Stimulated activated CD4-positive, alpha-beta T cell treated with anti-CD3 and anti-CD28 coated beads, Interleukin-12 subunit alpha, Interleukin-12 subunit beta, amount 100 ng/mL, for 4 hours (primary cell): ENCODE data around the gene DAZL.
"Not testable (repeated sequence)": the region's sequence is repeated elsewhere in the genome, so short reads cannot be mapped to it uniquely, and the experiment has no call there.

Source experiments
- DNase-seq: peaks from one replicate; pipeline ENCODE4 v3.0.0-alpha.2; 2020

DAZL gene, protein sequence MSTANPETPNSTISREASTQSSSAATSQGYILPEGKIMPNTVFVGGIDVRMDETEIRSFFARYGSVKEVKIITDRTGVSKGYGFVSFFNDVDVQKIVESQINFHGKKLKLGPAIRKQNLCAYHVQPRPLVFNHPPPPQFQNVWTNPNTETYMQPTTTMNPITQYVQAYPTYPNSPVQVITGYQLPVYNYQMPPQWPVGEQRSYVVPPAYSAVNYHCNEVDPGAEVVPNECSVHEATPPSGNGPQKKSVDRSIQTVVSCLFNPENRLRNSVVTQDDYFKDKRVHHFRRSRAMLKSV

DNA sequence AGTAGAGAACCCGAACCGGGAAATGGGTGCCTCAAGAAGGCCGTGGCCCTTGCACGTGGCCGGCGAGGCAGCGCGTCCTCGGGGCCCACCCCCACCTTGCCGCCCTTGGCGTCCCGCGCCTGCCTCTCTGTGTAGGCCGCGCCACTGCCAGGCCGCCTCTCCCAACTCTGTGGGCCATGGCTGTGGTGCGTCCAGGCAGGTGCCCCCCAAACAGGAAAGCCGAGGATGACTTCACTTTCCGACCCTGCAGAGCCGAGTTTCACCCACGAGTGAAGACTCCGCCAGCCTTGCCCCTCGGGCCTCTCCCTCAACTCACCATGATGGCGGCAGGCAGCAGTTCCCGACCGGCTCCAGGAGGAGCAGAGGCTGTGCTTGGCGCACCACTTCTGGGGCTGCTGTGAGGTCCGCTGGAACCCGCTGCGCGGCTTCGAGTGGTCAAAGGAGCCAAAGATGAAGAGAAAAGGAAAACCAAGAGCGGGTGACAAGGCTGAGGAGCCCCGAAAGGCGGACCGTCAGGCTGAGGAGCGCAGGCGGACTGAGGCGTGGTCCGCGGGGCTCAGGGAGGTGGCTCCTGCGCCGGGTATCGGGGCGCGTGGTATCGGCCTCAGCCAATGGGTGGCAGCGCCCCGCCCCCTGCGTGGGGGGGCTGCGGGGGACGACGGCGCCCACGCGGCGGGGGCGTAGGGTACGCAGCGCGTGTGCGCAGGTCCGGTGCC, at the start of gene DAZL:
TSS of gene DAZL (minus strand) at position 537 of the 716 bp plus-strand sequence. CDS start at position 319, 218 bp downstream.
- no peak for DNase-seq

DNA sequence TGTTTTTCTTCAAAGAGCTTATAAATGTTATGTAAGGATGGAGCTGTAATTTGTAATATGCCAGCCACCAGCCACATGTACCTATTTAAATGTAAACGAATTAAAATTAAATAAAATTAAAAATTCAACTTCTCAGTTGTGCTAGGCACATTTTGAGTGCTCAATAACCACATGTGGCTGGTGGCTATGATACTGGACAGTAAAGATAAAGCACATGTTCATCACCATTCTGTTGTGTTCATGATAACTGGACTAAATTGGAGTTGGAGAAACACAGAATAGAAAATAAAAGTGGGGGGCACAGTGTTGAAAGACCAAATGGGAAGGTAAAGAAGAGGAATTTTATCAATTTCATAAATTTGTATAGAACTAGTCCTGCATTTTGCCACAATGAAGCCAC, 49.8 kb upstream of the DAZL start:
- no peak for DNase-seq

DNA sequence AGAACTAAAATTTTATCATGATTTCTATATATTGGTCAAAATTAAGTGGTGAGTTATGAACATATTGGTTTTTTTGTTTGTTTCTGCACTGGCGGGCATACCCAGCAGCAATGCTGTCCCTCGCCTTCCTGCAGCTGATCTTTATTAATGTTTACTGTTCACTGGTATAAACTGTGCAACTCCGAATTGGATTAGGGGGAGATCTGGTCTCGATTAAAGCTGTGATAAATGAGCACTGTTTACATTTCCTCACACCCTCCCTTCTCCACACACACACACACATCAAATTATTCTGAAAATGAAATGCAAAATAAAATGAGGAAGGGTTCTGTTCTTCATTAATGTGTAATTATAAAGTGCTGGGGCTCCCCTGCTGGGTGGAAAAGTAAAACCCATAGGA, 48.5 kb upstream of the DAZL start:
- DNase-seq: no peak

DNA sequence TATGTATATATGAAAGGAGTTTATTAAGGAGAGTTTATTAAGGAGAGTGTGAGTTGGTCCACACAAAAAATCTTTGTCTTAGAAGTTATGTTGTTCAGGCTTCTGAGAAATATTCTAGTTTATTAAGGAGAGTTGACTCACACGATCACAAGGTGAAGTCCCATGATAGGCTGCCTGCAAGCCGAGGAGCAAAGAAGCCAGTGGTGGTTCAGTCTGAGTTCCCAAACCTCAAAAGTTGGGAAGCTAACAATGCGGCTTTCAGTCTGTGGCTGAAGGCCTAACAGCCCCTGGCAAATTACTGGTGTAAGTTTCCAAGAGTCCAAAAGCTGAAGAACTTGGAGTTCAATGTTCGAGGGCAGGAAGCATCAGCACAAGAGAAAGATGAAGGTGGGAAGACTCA, 42.4 kb upstream of the DAZL start:
- no peak for DNase-seq

DNA sequence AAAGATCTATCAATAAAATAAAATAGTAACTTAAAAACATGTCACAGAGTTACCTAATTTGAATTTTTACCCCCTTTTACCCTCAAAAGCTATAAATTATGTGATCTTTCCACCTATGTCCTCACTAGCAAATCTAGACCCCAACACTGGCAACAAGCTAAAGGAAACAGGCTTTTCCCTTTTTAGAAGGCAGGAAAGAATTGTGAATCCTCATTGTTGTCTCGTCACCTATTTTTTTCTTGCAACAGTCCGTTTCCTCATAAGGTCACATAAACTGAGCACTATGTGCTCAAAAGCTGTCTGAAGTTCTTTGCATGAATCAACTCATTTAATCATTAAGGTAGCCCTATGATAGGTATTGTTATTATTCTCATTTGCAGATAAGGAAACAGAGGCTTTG, 34.6 kb upstream of the DAZL start:
- DNase-seq: no peak

DNA sequence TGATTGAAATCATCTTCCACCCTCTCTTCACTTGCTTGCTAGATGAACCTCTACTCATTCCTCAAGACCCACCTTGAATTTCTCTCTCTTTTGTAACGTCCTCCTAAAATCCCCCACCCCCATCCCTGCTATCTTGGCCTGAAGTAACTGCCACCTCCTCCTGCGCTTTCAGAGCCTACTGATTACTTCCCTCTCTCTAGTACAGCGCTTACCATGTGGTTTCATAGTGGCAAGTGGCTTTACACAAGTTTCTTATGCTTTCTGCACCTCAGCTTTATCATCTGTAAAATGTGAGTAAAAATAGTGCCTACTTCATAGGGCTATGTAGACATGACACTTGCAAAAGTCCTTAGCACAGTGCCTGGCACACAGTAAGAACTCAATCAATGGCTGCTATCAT, 28.7 kb upstream of the DAZL start:
- DNase-seq: no peak

DNA sequence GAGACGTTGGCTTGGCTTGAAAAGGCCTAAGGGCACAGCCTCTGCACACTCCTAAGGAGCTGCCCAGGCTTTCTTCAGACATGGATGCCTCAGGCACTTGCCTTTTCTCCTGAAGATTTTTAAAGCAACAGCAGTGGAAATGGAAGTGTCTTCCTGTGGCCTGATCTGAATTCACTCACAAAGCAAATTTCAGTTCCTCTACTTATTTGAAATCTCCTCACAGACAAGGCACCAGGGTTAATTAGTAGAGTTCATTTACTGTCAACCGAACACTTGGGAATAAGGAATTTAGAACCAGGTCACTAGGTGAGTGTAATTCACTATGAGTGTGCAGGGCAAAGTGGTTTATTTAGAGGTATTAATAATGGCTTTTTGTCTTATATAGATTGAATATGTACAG, 27.2 kb upstream of the DAZL start:
- DNase-seq: no peak

DNA sequence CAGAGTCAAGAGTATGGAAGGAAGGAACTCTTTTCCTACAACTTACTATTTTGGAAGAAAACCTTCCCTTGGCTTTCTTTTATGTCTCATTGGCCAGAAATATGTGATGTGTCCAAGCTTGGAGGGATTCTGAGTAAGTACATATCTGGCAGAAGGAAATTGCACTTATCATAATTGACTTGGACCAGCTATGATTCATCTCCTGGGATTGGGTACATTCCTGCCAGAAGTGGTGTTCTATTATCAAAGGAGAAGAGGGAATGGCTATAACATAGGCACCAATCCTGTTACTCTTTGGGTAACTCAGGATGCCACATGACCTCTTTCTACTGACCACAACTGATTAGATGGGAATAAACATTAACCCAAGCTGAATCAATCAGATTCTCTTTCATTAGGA, 13.5 kb upstream of the DAZL start:
- no peak for DNase-seq

DNA sequence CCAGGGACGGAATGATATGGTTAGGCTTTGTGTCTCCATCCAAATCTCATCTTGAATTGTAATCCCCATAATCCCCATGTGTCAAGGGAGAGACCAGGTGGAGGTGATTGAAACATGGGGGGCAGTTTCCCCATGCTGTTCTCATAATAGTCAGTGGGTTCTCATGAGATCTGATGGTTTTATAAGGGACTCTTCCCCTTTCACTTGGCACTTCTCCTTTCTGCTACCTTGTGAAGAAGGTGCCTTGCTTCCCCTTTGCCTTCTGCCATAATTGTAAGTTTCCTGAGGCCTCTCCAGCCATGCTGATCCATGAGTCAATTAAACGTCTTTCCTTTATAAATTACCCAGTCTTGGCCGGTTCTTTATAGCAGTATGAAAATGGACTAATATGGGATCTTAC, 11.9 kb upstream of the DAZL start:
- not testable (repeated sequence) for DNase-seq

DNA sequence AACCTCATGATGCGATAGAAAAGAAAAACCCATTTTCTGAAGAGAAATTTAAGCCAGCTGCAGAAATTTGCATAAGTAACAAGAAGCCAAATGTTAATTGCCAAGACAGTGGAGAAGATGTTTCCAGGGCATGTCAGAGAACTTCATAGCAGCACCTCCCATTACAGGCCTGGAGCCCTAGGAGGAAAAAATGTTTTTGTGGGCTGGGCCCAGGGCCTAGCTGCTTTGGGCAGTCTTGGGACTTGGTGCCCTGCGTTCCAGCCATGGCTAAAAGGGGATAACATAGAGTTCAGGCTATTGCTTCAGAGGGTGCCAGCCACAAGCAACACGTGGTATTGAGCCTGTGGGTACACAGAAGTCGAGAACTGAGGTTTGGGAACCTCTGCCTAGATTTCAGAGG, 10.9 kb upstream of the DAZL start:
- no peak for DNase-seq

DNA sequence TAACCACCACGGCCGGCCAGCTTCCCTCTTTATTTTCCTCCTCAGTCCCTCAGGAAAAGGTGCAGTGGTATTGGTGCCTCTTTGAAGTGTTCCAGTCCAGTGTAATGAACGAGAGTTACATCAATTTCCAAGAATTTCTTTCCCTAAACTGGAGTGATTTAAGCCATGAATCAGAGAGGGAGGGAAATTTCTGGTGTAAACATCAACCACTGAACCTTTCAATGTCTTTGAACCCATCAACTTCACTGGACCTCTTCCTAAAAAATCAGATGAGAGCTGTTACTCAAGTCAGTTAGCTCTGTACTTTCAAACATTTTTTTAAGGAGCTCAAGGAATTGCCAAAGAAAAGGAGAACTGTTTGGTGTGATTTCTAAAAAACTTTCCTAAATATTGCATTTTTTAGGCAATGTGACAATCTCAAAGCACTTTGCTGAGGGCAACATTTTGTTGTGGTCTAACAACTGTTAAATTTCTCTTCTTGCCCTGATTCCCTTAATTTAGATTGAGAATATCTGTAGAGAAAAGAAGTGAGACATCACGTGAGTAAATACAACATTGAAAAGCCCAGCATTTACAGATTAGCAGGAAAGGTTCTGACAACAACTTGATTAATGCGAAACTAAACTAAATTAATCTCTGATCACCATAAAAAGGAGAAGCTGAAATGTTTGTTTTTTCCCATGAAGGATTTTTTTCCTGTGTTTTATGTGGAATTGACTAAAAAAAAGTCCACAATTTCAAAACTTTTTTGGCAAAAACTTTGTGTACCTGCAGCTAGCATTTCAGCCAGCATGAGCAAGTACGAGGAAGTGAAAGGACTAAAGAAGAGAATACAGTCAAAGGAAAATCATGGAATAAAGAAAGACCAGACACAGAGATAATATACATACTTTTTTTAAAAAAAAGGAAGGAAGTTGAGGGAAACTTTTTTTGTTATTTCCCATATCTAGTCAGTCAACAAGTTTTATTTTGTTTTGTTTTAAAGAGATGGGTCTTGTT, 9.1 kb upstream of the DAZL start:
- DNase-seq: no peak

DNA sequence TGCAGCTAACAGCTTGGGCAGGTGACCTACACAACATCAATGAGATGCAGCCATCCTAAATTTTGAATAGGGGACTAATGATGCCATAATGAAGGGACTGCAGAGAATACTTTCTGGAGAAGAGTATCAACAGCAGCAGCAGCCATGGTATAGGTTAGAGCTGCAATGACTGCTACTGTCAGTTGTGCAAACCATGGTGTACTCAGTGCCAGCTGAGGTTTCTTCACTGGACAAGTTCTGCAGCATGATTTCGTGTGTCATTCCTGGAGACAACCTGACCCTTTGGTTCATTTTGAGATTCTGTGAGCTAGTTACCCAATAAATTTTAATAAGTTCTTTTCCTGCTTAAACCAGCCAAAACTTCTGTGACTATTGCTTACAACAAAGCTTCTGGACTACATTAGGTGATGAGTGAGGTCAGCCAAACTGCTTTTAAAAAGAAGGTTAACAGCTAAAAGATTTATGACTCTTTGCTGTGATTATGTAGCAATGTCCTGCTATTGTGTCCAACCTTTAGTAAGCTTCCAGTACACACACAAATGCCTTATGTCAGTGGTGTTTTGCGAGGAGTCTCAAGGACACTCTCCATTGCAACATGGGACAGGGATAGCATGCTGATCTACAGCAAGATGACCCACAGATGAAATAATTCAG, 4.8 kb upstream of the DAZL start:
- DNase-seq: no peak

DNA sequence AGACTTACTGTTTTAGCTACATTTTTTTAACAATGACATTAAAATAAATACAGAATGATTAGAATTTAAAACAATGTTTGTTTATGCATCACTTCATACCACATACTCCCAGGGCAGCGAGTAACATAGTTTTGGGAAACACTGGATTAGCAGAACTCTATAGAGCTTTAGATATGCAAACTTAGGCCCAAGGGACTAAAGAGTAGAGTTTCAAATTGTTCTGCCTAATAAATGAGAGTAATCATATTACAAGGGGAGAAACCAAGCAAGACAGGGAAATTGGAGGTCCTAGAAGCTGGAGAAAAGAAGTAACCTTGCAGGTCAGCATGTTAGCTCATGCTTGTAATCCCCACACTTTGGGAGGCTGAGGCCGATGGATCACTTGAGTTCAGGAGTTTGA, 3.6 kb upstream of the DAZL start:
- DNase-seq: no peak

DNA sequence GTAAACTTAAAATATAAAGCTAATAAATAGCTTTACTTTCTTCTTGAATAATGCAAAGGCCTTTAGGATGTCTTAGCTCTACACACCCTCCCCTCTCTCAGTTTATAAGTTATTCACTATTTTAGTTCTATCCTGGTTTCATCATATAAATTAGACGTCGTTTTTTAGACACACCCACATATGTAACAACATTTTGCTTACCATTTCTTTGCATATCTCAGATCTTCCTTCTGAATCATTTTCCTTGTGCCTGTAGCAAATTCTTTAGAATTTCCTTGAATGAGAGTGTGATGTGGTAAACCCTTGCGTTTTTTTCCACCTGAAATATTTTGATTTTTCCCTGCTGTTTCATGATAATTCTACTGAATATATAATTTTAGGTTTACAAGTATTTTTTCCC, 2.5 kb upstream of the DAZL start:
- no peak for DNase-seq

DNA sequence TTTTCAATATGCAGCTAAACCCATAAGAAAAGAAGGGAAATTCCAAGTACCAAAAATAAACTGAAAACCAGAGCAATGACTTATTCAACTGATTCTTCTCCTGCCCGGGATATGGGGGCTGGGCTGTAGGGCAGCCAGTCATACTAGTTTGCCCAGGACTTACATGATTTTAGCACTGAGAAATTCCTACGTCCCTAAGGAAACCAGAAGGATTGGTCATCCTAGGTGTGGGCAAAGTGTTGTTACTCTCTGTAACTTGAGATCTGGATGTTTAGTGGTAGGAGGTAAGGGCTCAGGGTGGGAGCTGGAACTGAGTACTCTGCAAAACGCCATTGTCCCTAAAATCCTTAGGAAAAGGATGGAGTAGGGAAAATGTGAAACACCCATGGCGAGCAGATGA, 1.2 kb upstream of the DAZL start:
- DNase-seq: no peak

DNA sequence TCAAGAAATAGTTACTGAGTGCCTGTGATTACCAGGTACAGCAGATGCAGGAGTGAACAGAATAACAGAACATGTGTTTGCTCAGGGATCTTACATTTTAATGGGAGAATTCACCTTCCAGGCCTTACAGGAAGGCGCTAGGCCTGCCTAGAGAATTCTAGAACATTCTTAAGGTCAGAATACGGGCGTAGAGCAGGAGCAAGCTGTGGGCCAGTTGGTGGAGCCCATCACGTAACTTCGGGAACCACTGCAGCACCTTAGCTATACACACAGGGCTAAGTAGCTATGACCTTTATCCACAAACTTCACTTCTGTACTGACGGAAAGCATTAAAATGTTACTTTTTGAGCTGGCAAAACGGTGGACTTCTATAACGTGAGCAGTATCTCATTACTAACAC, 743 bp upstream of the DAZL start:
- no peak for DNase-seq

DNA sequence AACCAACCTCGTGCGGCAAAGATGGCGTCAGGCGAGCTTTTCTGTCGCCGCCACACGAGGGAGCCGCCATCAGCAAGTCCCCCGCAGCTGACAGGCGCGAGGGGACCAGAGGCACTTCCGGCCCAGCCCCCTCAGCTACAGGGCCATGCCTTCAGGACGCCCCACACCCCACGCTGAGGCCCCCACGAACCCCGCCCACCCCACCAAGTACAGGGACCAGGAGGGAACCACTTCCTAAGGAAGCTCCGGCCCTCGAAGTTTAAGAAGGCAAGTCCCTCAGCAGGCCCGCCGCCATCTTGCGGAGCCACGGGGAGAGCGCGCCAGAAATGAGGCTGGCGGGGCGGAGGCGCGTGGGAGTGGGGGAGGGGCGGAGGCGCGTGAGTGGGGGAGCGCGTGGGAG, 790 bp downstream of the DAZL start:
- no peak for DNase-seq

DNA sequence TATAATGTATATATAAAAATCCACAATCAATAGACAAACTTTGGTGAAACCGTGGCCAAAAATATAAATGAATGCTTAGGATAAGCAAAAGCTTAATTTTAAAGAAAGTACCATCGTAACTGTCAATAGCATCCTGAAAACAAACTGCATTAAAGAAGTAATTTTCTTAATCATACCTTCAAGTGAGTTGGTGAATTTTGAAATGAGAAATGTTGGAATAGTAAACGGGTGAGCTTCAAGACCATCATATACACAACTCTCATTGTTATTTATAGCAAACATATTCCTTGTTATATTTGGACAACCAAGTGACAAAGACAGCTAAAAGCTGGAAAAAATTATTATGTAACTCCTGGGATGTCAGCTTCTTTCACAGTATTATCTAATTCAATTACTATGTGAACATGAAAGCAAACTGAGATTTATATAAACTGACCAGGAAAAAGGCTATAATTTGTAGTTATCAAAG, 3.7 kb downstream of the DAZL start:
- no peak for DNase-seq

DNA sequence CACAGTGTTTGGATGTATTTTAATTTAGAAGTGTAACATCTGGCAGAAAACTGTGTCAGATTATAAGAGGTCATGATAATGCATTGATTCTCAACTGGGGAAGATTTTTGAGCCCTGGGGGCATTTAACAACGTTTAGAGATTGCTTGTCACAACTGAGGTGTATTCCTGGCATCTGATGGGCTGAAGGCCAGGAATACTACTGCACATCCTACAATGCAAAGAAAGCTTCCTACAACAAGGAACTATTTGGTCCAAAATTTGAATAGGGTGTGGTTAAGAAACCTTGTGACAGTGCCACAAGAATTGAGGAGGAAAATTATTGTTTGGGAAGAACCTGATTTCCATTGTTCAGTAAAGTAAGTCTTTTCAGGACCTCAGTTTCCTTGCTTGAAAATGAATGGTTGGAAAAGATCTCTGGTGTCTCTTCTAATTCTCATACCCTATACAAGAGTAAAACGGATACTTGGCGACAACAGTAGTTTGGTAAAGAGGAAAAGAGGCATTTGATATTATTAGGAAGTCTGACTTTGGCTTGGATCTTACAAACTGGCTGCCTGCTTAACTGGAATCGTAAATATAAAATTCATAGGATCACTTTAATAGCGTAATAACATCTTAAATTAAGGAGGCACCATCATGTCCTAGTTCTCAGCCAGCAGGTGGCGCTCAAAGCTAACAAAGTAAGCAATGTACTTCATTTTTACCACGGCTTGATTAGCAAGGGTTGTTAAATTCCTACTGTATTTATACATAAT, 4.3 kb downstream of the DAZL start:
- DNase-seq: peak; percentile 84

DNA sequence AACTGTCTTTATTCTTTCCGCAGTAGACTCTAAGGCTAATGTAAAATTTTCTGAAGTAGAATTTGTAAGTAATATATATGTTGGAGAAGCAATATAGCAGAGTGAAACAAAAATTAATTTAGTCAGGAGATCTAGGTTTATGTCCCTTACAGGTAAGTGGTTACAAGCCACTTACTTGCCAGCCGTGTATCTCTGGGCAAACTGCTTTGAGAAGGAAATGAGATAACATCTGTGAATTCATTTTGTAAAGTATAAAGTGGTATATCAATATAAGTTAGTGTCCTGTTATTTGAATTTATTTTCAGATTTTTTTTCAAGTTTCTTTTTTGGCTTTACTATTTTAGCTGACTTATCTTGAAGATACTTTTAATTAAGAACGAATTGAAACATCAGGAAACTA, 5.5 kb downstream of the DAZL start:
- DNase-seq: no peak

DNA sequence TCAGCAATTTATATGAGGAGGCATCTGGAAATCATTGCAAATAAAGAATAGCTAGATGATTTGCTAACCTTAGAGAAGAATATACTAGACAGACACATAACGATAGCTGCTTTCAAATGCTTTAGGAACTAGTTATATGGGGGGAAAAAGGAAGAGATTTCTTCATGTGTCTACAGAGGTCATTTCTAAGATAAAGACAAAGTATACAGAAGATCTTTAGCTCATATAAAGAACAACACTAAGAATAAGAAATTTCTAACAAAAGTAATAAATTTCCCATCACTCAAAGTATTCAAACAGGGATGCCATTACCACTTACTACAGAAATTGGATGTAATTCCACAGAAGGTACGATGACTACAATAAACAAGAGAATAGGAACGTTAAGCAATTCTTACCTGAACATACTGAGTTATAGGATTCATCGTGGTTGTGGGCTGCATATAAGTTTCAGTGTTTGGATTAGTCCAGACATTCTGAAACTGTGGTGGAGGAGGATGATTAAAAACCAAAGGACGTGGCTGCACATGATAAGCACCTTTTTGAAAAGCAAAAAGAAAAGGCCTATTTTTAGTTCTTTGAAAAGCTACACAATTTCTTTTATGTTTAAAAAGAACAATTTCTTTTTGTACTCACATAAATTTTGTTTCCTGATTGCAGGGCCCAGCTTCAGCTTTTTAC, 8.7 kb downstream of the DAZL start:
- DNase-seq: no peak

DNA sequence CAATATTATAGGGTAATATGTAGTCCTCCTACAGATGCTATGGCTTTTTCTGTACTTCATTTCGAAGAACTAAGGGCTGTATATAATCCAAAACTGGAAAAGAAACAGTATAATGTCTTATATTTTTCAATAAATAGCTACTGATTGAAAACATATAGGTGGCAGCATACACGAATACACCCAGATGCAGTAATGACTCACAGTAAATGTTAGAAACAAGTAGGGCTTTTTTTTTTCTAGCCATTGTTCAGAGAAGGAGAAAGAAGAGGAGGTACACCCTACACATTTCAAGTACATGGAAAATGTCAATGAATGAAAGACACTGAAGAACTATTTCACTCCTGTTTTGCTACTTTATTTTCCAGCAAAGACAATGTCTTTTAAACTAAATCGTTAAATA, 9.4 kb downstream of the DAZL start:
- no peak for DNase-seq
